ENCODE data around the gene HSD17B12. TPM values are rescaled to one million over a fixed set of nuclear protein-coding genes. Genes with fewer than 3 reads are reported as not detected.

HSD17B12 gene
- total and polyA plus RNA-seq, 8 donors, result 64.5 to 150 (median 78.1) TPM

DNA sequence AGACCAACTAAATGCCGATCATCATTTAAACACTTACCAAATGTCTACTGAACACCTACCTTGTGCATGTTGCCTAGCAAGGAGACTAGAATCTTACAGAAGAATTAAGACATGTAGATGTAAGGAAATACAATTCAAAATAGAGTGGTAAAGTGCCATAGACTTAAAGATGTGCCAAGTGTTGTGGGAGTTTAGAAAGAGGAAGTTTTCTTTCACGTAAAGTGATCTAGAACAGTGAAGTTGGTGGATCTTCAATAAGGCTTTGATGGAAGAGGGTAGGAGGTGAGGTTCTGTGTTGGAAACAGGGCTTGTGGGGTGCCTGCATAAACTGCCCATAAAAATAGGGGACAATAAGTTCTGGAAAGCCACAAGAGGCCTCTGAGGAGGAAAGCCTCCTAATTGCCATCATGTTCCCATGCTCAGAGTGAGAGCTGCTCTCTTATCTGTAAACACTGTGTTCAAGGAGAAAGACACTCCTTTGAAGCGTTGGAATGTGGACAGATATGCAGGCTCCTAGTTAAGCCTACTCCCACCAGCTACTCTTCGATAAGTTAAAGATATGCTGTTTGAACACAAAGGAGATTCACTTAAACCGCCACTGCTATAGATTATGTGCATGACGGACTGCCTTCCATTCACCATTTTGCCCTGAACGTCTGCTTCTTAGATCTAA is 66.7 kb downstream of the HSD17B12 start:
- DNase-seq, result no peak
- Histone ChIP-seq H3K27me3 (no peaks in the 10 kb centered on the region), H3K36me3 (peaks cover 0 to 6% of the 10 kb centered on the region in 2 donors), H3K4me3 (no peak overlapping the region), H3K27ac (peak overlapping the region in 1 of 2 donors; percentile 67), H3K9me3 (peaks cover 0 to 2% of the 10 kb centered on the region in 2 donors), H3K4me1 (peaks cover 0 to 5% of the 10 kb centered on the region in 2 donors)
- TF ChIP-seq, protein P1, sequence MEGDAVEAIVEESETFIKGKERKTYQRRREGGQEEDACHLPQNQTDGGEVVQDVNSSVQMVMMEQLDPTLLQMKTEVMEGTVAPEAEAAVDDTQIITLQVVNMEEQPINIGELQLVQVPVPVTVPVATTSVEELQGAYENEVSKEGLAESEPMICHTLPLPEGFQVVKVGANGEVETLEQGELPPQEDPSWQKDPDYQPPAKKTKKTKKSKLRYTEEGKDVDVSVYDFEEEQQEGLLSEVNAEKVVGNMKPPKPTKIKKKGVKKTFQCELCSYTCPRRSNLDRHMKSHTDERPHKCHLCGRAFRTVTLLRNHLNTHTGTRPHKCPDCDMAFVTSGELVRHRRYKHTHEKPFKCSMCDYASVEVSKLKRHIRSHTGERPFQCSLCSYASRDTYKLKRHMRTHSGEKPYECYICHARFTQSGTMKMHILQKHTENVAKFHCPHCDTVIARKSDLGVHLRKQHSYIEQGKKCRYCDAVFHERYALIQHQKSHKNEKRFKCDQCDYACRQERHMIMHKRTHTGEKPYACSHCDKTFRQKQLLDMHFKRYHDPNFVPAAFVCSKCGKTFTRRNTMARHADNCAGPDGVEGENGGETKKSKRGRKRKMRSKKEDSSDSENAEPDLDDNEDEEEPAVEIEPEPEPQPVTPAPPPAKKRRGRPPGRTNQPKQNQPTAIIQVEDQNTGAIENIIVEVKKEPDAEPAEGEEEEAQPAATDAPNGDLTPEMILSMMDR (IDR thresholded peaks at IDR 0.05), result no peak
- intact Hi-C loops (cut with DNase I), result no loop called here
- ATAC-seq, result no peak

DNA sequence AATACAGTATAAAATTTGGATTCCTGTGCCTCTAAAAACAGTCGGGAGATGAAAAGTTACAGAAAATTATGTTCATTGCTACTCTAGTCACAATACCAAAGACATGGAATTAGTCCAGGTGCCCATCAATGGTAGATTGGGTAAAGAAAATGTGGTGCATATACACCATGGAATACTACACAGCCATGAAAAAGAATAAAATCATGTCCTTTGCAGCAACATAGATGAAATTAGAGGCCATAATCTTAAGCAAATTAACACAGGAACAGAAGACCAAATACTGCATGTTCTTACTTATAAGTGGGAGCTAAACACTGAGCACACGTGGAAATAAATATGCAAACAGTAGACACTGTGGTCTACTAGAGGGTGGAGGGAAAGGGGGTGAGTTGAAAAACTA is 67.6 kb downstream of the HSD17B12 start:
- TF ChIP-seq, protein P1 (IDR thresholded peaks at IDR 0.05), result no peak
- peaks cover 0 to 4% of the 10 kb centered on the region in 2 donors for H3K36me3 ChIP-seq
- peaks cover 0 to 5% of the 10 kb centered on the region in 2 donors for H3K4me1 ChIP-seq
- ATAC-seq, result no peak
- no peak overlapping the region for H3K4me3 ChIP-seq
- no peak for DNase-seq
- intact Hi-C loops (cut with DNase I), result no loop called here
- no peak overlapping the region for H3K27ac ChIP-seq
- peaks cover 0 to 2% of the 10 kb centered on the region in 2 donors for H3K9me3 ChIP-seq
- H3K27me3 ChIP-seq, result no peaks in the 10 kb centered on the region

DNA sequence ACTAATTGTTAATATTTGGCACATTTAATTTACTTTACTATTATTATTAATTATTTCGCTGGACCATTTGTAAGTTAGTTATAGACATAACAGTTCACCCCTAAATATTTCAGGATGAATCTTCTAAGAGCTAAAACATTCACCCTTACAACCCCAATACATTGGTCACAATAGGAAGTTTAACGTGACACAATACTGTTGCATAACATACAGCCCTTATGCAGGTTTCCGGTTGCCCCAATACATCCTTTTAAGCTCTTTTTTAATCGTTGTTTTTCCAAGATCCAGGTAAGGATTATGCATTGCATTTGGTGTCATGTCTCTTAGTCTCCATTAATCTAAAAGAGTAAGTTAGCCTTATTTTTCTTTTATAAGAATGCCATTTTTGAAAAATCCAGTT is 71.2 kb downstream of the HSD17B12 start:
- H3K36me3 ChIP-seq, result peaks cover 0 to 19% of the 10 kb centered on the region in 2 donors
- TF ChIP-seq, protein P1 (IDR thresholded peaks at IDR 0.05), result no peak
- H3K4me1 ChIP-seq, result peaks cover 0 to 5% of the 10 kb centered on the region in 2 donors
- intact Hi-C loops (cut with DNase I), result no loop called here
- no peaks in the 10 kb centered on the region for H3K9me3 ChIP-seq
- ATAC-seq (no peak), DNase-seq (no peak)
- no peaks in the 10 kb centered on the region for H3K27me3 ChIP-seq
- H3K27ac ChIP-seq, result peak overlapping the region in 1 of 2 donors; percentile 13
- no peak overlapping the region for H3K4me3 ChIP-seq

DNA sequence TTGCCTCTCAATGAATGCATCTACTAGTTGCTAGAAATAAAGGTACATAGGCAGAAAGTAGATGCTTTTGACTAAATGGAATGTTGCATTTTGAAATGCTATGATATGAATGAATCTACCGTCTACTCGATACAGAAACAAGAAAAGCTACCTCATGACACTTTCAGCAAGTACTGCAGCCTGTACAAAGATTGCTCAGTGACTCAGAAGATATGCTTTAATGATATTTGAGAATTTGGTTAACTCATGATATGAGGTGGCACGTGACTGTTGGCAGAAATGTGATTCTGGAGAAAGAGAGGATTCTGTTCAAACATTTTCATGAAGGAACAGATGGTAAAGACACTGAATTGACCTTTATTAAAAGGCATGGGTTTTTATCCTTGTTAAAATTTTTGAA is 76.0 kb downstream of the HSD17B12 start:
- Histone ChIP-seq H3K4me3 (no peak overlapping the region), H3K27me3 (no peaks in the 10 kb centered on the region), H3K27ac (no peak overlapping the region), H3K4me1 (peaks cover 0 to 8% of the 10 kb centered on the region in 2 donors), H3K36me3 (peaks cover 0 to 34% of the 10 kb centered on the region in 2 donors), H3K9me3 (no peaks in the 10 kb centered on the region)
- intact Hi-C loops (cut with DNase I), result no loop called here
- TF ChIP-seq, protein P1 (IDR thresholded peaks at IDR 0.05), result no peak
- ATAC-seq, result no peak
- DNase-seq, result no peak

DNA sequence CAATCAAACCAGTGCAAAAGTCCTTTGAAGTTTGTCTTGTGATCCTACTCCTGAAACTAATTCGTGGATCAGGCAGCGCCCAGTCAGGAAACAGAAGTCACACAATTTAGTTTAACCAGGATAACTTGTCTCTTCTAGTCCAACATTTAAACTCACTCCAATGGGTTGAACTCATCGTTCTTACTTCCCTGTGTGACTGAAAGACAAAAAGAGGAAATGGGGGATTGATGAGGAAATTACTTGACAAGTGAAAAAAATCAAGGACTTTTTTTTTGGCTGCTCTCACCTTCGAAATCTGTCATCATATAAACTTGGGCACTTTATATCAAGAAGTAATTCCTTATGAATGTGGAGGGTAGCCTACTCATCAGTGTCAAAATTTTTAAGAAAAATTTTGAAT is 78.4 kb downstream of the HSD17B12 start:
- ATAC-seq, result no peak
- no peaks in the 10 kb centered on the region for H3K9me3 ChIP-seq
- no peak overlapping the region for H3K4me3 ChIP-seq
- no peaks in the 10 kb centered on the region for H3K27me3 ChIP-seq
- intact Hi-C loops (cut with DNase I), result no loop called here
- peaks cover 0 to 7% of the 10 kb centered on the region in 2 donors for H3K4me1 ChIP-seq
- H3K36me3 ChIP-seq, result peaks cover 0 to 34% of the 10 kb centered on the region in 2 donors
- H3K27ac ChIP-seq, result peak overlapping the region in 1 of 2 donors; percentile 68
- TF ChIP-seq, protein P1 (IDR thresholded peaks at IDR 0.05), result no peak
- no peak for DNase-seq

Data from left lung (tissue), 10 donors.